ENCODE results near the gene CPT1B.
"Not testable (repeated sequence)": the region's sequence is repeated elsewhere in the genome, so short reads cannot be mapped to it uniquely, and the experiment has no call there.

The CPT1B gene

GRCh38 chr22:50577987-50578775 is at the start of gene CPT1B:
Gene CPT1B, minus strand, starts transcription at chr22:50578427. Its CDS starts 512 bp downstream, at chr22:50577915.
- Mint-ChIP-seq H3K4me1 (ENCODE audit: low read depth) (peaks cover 14% of the 10 kb centered on the region), H3K27me3 (ENCODE audit: low read depth) (no peaks in the 10 kb centered on the region), H3K4me3 (no peak within 1 kb of the TSS), H3K9me3 (no peaks in the 10 kb centered on the region), H3K36me3 (ENCODE audit: low read depth) (peaks cover 9% of the 10 kb centered on the region), H3K27ac (peak within 1 kb of the TSS; percentile 71)

GRCh38 chr22:50626850-50627641 is 48.8 kb upstream of the CPT1B start:
- H3K9me3 Mint-ChIP-seq, result no peaks in the 10 kb centered on the region
- peaks cover 6% of the 10 kb centered on the region for H3K36me3 Mint-ChIP-seq (ENCODE audit: low read depth)
- H3K27ac Mint-ChIP-seq, result peak overlapping the region; percentile 75
- no peaks in the 10 kb centered on the region for H3K27me3 Mint-ChIP-seq (ENCODE audit: low read depth)
- peak overlapping the region; percentile 81 for H3K4me3 Mint-ChIP-seq
- peaks cover 17% of the 10 kb centered on the region for H3K4me1 Mint-ChIP-seq (ENCODE audit: low read depth)

DNA sequence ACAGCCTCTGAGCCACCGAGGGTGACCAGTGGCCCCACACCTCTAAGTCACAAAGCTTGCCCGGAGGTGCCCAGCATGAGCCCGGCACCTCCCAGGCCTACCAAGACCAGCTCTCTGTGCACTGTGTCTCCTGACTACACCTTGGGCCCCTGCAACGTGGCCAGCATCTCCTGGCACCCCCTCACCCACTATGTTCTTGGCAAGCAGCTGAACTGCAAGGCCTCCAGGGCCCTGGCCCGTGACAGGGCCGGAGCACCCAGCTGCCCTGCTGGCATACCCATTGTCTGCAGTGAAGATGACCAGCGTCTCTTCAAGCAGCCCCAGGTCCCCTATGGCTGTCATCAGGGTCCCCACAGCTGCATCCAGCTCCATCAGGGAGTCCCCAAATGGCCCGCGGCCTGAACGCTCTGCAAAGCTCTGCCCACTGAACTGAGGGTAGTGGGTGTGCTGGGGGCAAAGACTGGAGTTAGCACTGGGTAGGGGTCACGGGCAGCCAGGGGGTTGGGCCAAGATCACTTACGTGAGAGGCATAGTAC is 48.2 kb upstream of the CPT1B start:
- peak overlapping the region; percentile 75 for H3K27ac Mint-ChIP-seq
- H3K4me1 Mint-ChIP-seq (ENCODE audit: low read depth), result peaks cover 24% of the 10 kb centered on the region
- no peaks in the 10 kb centered on the region for H3K9me3 Mint-ChIP-seq
- H3K27me3 Mint-ChIP-seq (ENCODE audit: low read depth), result no peaks in the 10 kb centered on the region
- peak overlapping the region; percentile 75 for H3K4me3 Mint-ChIP-seq
- H3K36me3 Mint-ChIP-seq (ENCODE audit: low read depth), result peaks cover 6% of the 10 kb centered on the region

- peaks cover 30% of the 10 kb centered on the region for H3K4me1 Mint-ChIP-seq (ENCODE audit: low read depth)
- no peaks in the 10 kb centered on the region for H3K27me3 Mint-ChIP-seq (ENCODE audit: low read depth)
- H3K36me3 Mint-ChIP-seq (ENCODE audit: low read depth), result peaks cover 6% of the 10 kb centered on the region
- no peak overlapping the region for H3K27ac Mint-ChIP-seq
- peak overlapping the region; percentile 16 for H3K4me3 Mint-ChIP-seq
- H3K9me3 Mint-ChIP-seq, result no peaks in the 10 kb centered on the region
Measured at GRCh38 chr22:50625568-50626313, 47.5 kb upstream of the CPT1B start.

DNA sequence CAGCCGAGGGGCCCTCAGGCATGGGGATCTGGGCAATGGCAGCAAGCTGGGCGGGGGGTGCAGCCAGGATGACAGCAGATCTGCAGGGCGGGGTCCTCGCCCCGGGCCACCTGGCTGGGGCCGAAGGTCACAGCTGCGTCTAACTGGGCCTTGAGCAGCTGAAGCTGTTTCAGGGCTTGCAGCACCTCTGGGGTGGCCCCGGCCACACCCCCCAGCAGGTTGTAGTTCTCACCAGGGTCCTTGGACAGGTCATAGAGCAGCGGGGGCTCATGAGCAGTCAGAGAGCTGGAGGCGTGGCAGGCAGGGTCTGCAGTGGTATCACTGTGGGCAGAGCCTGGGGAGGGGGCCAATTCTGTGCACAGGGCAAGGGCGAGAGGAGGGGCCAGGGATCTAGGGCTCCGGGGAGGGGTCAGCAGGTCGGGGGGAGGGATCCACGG is 46.9 kb upstream of the CPT1B start:
- H3K36me3 Mint-ChIP-seq (ENCODE audit: low read depth), result peaks cover 6% of the 10 kb centered on the region
- H3K4me3 Mint-ChIP-seq, result peak overlapping the region; percentile 16
- H3K27me3 Mint-ChIP-seq (ENCODE audit: low read depth), result no peaks in the 10 kb centered on the region
- no peak overlapping the region for H3K27ac Mint-ChIP-seq
- no peaks in the 10 kb centered on the region for H3K9me3 Mint-ChIP-seq
- H3K4me1 Mint-ChIP-seq (ENCODE audit: low read depth), result peaks cover 35% of the 10 kb centered on the region

- H3K27me3 Mint-ChIP-seq (ENCODE audit: low read depth), result no peaks in the 10 kb centered on the region
- H3K36me3 Mint-ChIP-seq (ENCODE audit: low read depth), result peaks cover 6% of the 10 kb centered on the region
- H3K4me1 Mint-ChIP-seq (ENCODE audit: low read depth), result peaks cover 39% of the 10 kb centered on the region
- no peak overlapping the region for H3K4me3 Mint-ChIP-seq
- H3K27ac Mint-ChIP-seq, result peak overlapping the region; percentile 1
- no peaks in the 10 kb centered on the region for H3K9me3 Mint-ChIP-seq
Measured at GRCh38 chr22:50624347-50625130, 46.3 kb upstream of the CPT1B start.

DNA sequence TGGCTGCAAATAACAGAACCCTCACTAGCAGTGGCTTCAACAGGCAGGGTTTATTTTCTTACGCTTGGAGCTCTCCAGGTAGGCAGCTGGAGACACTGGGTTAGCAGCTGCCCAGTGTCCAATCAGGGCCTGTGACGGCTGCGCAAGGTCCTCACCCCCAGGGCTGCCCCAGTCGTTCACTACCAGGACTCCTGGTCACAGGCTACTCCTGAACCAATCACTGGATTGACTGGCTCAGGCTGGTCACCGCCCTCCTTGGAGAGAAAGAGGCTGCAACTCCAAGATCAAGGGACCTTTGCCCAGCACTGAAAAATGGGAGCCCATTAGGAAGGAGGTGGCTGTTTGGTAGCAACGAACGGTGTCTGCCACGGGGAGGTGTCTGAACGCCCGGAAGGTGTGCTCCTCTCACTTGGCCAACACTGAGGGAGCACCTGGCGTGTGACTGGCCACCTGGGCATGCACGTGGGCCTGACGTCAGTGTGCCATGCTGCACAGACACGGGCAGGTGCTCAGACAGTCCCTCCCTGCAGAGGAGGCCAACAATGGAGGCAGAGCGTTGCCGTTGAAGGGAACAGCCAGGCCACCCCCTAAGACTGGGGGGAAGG is 44.6 kb upstream of the CPT1B start:
- Mint-ChIP-seq H3K4me3 (no peak overlapping the region), H3K36me3 (ENCODE audit: low read depth) (peaks cover 4% of the 10 kb centered on the region), H3K27ac (peak overlapping the region; percentile 99), H3K4me1 (ENCODE audit: low read depth) (peaks cover 32% of the 10 kb centered on the region), H3K27me3 (ENCODE audit: low read depth) (no peaks in the 10 kb centered on the region), H3K9me3 (no peaks in the 10 kb centered on the region)

DNA sequence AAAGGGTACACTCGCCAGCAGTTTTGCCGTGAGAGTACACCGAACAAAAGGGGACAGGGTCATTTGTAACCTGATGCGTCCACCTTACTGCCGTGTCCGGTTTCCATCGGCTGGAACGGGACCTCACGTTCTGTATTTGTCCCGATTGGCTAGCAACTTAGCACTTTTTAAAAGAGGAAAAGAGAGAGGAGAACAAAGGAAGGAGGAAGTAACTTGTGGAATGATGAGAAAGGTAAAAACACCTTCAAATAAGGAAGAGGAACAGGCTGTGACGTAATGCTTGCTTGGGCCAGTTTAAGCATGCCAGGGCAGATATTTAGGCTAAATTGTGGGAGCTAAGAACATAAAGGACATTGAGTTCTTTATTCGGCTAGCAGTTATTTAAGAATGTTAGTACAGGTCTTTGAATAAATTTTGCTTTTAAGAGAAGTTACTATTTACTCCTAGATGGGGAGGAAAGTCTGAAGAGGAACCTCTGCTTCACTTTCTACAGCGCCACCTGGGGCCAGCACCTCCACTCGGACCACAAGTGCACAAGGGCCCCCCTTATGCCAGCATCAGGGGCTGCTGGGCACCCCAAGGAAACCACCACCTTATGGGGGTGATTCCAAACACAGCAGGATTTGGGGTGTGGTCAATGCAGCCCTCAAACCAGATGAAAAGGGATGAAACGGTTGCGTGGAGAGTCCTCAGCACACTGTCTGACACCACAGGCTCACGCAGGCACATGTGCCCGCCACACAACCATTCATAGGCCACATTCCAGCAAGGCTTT is 43.9 kb upstream of the CPT1B start:
- Mint-ChIP-seq H3K27ac (peak overlapping the region; percentile 99), H3K27me3 (ENCODE audit: low read depth) (no peaks in the 10 kb centered on the region), H3K36me3 (ENCODE audit: low read depth) (peaks cover 4% of the 10 kb centered on the region), H3K9me3 (no peaks in the 10 kb centered on the region), H3K4me3 (peak overlapping the region; percentile 79), H3K4me1 (ENCODE audit: low read depth) (peaks cover 32% of the 10 kb centered on the region)

DNA sequence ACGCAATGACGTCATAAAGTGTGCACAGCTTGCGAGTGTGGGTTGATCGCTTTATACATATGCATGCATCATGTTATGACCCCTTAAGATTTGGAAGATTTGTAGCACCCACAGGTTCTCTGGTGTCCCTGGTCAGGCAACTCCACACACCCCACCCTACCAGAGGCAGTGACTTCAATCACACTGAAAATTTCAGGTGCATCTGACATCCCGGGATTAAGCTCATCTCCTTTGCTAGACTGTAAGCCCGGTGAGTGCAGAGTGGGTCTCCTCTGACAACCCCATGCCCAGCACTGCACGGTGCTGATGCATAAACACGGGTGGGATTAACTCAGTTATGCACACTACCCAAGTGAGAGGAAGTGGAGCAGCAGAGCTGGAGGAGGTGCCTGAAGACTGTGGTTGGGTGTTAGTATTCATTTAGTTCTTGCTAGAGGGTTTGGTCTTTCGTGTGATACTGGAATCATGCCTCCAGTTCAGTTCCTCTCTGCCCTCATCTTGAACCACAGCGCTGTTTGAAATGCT is 43.2 kb upstream of the CPT1B start:
- Mint-ChIP-seq H3K36me3 (ENCODE audit: low read depth) (peaks cover 2% of the 10 kb centered on the region), H3K27me3 (ENCODE audit: low read depth) (no peaks in the 10 kb centered on the region), H3K27ac (peak overlapping the region; percentile 99), H3K4me3 (peak overlapping the region; percentile 79), H3K9me3 (no peaks in the 10 kb centered on the region), H3K4me1 (ENCODE audit: low read depth) (peaks cover 29% of the 10 kb centered on the region)

DNA sequence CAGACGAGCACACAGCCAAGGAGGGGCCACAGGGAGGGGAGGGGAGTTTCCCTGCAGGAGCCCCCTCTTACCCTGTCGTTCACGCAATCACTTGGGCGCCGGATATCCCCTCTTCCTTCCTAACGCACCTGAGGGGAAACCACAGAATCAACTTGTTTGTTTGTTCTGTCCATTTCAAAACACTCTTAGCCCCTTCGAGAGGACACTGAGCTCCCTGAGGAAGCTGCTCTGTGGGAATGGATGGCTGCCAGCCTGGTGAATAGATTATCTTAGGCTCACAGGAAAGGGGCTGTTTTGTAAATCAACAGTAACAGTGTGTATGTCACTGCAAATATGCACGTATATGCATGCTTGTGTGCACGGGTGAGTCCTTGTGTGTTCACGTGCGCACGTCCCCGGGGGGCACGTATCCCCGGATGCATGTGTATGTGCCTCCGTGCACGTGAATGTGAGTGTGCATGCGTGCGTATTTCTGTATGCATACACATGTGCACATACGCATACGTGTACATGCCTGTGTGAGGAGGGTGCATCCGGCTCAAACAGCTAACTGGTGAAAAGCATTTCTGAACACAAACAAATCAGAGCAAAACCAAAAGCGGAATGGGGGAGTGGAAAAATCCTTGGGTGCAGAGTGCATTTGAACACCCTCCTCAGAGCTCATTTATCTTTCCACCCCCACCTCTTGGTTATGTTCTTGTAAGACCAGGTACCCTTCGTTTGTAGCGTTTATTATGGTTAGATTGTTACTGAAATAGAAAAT is 42.5 kb upstream of the CPT1B start:
- peak overlapping the region; percentile 99 for H3K27ac Mint-ChIP-seq
- peak overlapping the region; percentile 79 for H3K4me3 Mint-ChIP-seq
- no peaks in the 10 kb centered on the region for H3K27me3 Mint-ChIP-seq (ENCODE audit: low read depth)
- no peaks in the 10 kb centered on the region for H3K9me3 Mint-ChIP-seq
- no peaks in the 10 kb centered on the region for H3K36me3 Mint-ChIP-seq (ENCODE audit: low read depth)
- H3K4me1 Mint-ChIP-seq (ENCODE audit: low read depth), result peaks cover 28% of the 10 kb centered on the region

DNA sequence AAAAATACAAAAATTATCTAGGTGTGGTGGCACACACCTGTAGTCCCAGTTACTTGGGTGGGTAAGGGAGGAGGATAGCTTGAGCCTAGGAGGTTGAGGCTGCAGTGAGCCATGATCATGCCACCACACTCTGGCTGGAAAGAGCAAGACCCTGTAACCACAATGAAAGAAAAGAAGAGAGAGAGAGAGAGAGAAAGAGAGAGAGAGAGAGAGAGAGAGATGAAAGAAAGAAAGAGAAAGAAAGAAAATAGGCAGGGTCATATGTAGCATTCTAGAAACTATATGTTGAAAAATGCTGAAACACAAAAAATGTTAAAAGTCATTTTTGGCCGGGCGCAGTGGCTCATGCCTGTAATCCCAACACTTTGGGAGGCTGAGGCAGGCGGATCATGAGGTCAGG is 36.1 kb upstream of the CPT1B start:
- H3K27ac Mint-ChIP-seq, result not testable (repeated sequence)
- H3K27me3 Mint-ChIP-seq (ENCODE audit: low read depth), result peaks cover 22% of the 10 kb centered on the region

DNA sequence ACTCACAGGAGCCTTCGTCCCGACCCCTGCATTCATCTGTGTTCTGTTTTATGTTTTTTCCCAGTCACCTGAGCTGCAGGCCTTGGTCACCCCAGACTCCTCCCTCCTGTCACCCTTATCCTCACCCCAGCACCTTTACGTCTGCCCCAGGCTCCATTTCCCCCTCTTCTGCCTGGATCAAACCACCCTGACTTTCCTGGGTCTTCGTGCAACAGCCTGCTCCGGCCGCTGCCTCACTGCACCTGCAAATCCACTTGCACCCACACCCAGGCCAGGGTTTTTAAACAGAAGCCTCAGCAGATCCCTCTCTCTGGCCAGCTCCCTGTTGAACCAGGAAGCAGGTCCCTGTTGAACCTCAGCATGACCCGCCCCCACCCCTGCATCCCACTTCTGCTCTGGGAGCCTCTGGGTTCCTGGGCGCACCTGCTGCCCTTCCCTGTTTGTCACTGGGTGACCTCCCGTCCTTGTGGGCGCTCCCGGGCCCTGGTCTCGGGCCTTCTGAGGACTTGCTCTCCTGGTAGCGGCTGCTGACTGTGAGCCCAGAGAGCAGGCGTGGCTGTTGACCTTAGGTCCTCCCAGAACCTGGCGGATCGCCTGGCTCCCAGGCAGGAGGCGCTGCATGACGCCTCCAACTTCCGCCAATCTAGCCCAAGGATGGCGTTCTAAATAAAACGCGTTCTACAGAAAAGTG is 35.2 kb upstream of the CPT1B start:
- Mint-ChIP-seq H3K27me3 (ENCODE audit: low read depth) (peaks cover 22% of the 10 kb centered on the region), H3K4me3 (no peak overlapping the region)

More for the DNA sequence above, 36.1 kb upstream of the CPT1B start:
- H3K36me3 Mint-ChIP-seq (ENCODE audit: low read depth); H3K4me1 Mint-ChIP-seq (ENCODE audit: low read depth); H3K9me3 Mint-ChIP-seq; H3K4me3 Mint-ChIP-seq: not testable (repeated sequence)

More for the DNA sequence above, 35.2 kb upstream of the CPT1B start:
- peaks cover 2% of the 10 kb centered on the region for H3K4me1 Mint-ChIP-seq (ENCODE audit: low read depth)
- no peaks in the 10 kb centered on the region for H3K9me3 Mint-ChIP-seq
- H3K27ac Mint-ChIP-seq, result no peak overlapping the region
- no peaks in the 10 kb centered on the region for H3K36me3 Mint-ChIP-seq (ENCODE audit: low read depth)
